ENCODE measurements around the gene MAST4. TPM values are rescaled to one million over a fixed set of nuclear protein-coding genes. Genes with fewer than 3 reads are reported as not detected.
"Not testable (repeated sequence)": the region's sequence is repeated elsewhere in the genome, so short reads cannot be mapped to it uniquely, and the experiment has no call there.

Gene MAST4
- total and polyA plus RNA-seq, 2 of the 8 experiments (the other 6 are each of a cell fraction or from before 2014, with no cell fraction given) = 1.5 to 2.6 TPM

GRCh38 chr5:67173351-67173750 is 577.2 kb downstream of the MAST4 start:
- CTCF ChIA-PET (ENCODE audit: partially characterized antibody) = not testable (repeated sequence)

More at GRCh38 chr5:67173351-67173750, 577.2 kb downstream of the MAST4 start:
- H4K91ac ChIP-seq (replicated peaks; ENCODE audit: insufficient read length, low read length); H3K18ac ChIP-seq (ENCODE audit: extremely low read depth, low read length); H3K4me2 ChIP-seq (ENCODE audit: insufficient read depth in 1 of 2, low read depth in 2 of 2, low read length in 2 of 2); DNase-seq (ENCODE audit: low read depth in 1 of 2, low spot score in 2 of 2); H3K9ac ChIP-seq (replicated peaks in 1 of 4; ENCODE audit: extremely low read depth in 1 of 4, low read depth in 3 of 4, low read length in 3 of 4); POLR2A ChIA-PET (ENCODE audit: partially characterized antibody); H3K56ac ChIP-seq (replicated peaks; ENCODE audit: insufficient read length, low read depth, low read length); H3K27ac ChIP-seq (ENCODE audit: low read depth, low read length); H2AFZ ChIP-seq (ENCODE audit: low read length); H3K23me2 ChIP-seq (ENCODE audit: low read depth, low read length); H3K27me3 ChIP-seq (replicated peaks in 1 of 4; ENCODE audit: control insufficient read depth in 3 of 4, extremely low read depth in 1 of 4, insufficient read depth in 3 of 4, low read length in 3 of 4); H3K79me1 ChIP-seq (ENCODE audit: low read depth, low read length); H2AK5ac ChIP-seq (ENCODE audit: low read depth, low read length); H3K14ac ChIP-seq (ENCODE audit: insufficient read length); H2BK15ac ChIP-seq (ENCODE audit: low read length); H2BK5ac ChIP-seq (ENCODE audit: low read depth, low read length); H3K9me3 ChIP-seq (ENCODE audit: insufficient read depth in 2 of 2, low read depth in 1 of 2, low read length in 1 of 2); H3K36me3 ChIP-seq (ENCODE audit: control insufficient read depth in 2 of 4, insufficient read depth in 4 of 4, low read length in 3 of 4); H3K4me3 ChIP-seq (ENCODE audit: extremely low read depth in 1 of 4, insufficient read depth in 2 of 4, low read depth in 3 of 4, low read length in 4 of 4); H2BK20ac ChIP-seq (ENCODE audit: low read length); H3K4ac ChIP-seq (replicated peaks; ENCODE audit: insufficient read length, low read depth, low read length); H4K8ac ChIP-seq (ENCODE audit: extremely low read depth, insufficient read depth, low read length); H3K4me1 ChIP-seq (replicated peaks in 1 of 4; ENCODE audit: control insufficient read depth in 3 of 4, insufficient read depth in 4 of 4, low read length in 3 of 4); H2BK120ac ChIP-seq (replicated peaks; ENCODE audit: low read depth, low read length); H2BK12ac ChIP-seq (ENCODE audit: low read depth, low read length); H4K20me1 ChIP-seq (replicated peaks in 1 of 2; ENCODE audit: control insufficient read depth in 1 of 2, insufficient read depth in 2 of 2, low read length in 2 of 2); H4K5ac ChIP-seq (ENCODE audit: insufficient read length, low read depth, low read length); H3K79me2 ChIP-seq (ENCODE audit: control insufficient read depth in 1 of 2, insufficient read depth in 2 of 2, low read length in 2 of 2); FAIRE-seq; H3K23ac ChIP-seq (ENCODE audit: insufficient read length): not testable (repeated sequence)
- WGBS, 2 experiments (ENCODE audit: extremely low coverage in 1 of 2, insufficient coverage in 1 of 2, insufficient read length in 1 of 2, insufficient replicate concordance in 2 of 2, low coverage in 1 of 2, low lambda C conversion rate in 2 of 2, missing lambda C conversion rate in 1 of 2) = 90% methylated on average over 1 of the region's 2 CpGs; no CpG with 5 or more reads in 1 of the 2 experiments

Measured in H1 (cell line).